Activated gamma-delta T cell (primary cell): ENCODE results near the gene ADSS1.

Experiments
- DNase-seq: peaks from one replicate; lab custom pipeline; 2025; lab: John Stamatoyannopoulos, UW

Gene ADSS1

DNA sequence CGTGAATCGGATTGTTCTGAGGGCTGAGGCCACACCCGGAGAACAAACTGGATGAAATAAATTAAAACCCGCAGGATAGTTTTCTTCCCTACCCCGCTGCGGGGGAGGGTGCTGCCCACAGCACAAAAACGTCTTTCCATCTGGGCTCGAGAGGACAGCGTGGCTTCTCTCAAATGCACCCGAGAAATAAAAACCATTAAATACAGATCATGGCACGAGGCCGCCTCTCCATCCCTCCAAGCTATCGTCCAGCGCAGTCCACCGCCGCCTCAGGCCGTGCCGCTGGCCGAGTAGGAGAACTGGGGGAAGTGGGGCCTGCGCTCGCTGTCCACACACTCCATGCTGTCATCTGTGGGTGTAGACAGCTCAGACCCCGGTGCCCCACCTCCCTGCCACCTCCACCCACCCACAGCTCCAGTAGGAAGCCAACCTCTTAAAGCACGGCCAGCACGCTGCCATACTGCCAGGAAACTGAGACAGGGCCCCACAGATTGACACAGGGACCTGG lies 46.1 kb downstream of the ADSS1 start:
- no peak for DNase-seq

- DNase-seq, result no peak
Measured at GRCh38 chr14:104770851-104771272, 46.8 kb downstream of the ADSS1 start.

- DNase-seq, result no peak
Measured at GRCh38 chr14:104771374-104771773, 47.3 kb downstream of the ADSS1 start.

DNA sequence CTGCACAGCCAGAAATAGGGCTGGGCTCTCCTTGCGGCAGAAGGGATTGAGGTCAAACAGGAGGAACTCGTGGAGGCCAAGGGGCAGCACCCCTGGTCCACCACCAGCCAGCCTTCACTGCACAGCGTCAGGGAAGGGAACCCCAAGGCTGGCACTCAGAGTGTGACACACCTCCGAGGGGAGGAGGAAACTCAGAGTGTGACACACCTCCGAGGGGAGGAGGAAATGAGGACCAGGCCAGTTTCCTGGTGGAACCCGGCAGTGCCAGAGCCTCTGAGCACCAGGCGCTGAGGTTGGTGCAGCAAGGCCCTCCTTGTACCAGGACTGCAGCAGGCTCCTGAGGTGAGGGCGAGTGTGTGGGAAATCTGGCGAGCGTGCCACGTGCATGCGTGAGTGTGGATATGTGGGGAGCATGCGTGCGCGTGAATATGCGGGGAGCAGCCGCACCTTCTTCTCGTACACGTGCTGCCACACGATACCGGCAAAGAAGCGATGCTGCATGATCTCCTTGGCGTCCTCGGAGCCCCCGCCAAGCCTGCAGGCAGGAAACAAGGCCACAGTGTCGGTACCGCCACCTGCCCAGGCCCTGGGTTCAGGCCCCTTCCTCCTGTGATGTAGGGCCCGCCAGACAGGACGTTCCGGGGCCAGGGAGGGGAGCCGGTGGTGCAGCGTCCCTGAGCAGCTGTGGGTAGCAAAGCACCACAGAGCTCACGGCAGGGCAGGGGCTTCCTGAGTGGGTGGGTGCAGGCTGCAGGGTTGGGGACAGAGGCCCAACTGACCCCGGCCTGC lies 48.1 kb downstream of the ADSS1 start:
- DNase-seq, result no peak

GRCh38 chr14:104772707-104773504 lies 48.9 kb downstream of the ADSS1 start:
- no peak for DNase-seq

- no peak for DNase-seq
Measured at GRCh38 chr14:104773505-104774452, 49.8 kb downstream of the ADSS1 start.

GRCh38 chr14:104774453-104775072 lies 50.5 kb downstream of the ADSS1 start:
- DNase-seq, result no peak

DNA sequence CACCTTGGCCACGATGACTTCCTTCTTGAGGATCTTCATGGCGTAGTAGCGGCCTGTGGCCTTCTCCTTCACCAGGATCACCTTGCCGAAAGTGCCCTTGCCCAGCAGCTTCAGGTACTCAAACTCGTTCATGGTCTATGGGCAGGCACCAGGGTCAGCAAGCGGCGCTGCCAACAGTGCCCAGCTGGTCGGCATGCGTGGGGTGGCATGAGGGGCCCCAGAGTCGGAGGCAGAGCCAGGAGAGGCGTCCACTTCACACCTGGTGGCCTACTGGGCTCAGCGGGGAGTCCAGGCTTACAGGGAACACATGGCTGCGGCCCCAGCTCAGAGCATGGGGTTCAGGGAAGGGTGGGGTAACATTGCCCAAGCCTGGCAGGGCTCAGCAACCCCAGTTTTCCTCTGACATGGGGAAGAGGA lies 51.1 kb downstream of the ADSS1 start:
- no peak for DNase-seq

DNA sequence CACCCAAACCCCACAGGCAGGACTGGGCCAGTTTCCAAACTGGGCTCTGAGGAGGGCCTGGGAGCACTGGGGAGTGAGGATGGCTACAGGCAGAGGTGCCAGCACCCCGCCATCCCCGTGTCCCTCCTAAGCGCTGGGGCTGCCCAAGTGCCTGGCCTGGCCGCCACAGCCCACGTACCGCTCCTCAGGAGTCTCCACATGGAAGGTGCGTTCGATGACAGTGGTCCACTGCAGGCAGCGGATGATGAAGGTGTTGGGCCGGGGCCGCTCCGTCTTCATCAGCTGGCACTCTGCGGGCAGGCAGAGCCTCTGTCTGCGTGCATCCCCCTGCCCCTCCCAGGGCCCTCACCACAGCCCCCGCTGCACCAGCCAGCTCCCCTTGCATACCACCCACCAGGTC lies 52.5 kb downstream of the ADSS1 start:
- no peak for DNase-seq

DNA sequence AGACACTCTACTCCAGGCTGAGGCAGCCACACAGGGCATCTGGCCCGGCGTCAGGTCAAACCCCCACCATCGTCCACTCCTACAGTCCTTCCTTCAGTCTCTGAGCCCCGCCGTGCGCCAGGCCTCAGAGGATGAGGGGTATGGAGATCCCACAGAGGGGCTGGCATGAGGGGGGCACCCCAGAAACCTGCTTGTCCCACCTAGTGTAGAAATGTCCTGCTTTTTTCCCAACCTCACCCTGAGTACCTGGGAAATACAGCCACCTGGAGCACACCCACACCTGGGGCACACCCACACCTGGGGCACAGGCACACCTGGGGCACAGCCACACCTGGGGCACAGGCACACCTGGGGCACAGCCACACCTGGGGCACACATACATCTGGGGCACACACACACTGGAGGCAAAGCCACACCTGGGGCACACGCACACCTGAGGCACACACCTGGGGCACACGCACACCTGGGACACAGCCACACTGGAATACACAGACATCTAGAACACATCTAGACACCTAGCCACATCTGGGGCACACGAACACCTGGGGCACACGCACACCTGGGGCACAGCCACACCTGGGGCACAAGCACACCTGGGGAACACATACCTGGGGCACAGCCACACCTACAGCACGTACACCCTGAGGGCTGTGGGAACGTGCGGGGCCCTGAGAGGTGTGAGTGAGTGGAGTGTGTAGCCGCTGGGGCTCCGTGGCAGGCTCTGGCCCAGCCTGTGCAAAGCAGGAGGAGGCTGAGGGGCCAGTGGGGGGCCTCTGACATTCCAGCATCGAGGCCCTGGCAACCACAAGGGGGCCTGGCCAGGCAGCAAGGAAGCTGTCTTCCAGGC lies 53.2 kb downstream of the ADSS1 start:
- no peak for DNase-seq

GRCh38 chr14:104777808-104778249 lies 53.8 kb downstream of the ADSS1 start:
- no peak for DNase-seq

DNA sequence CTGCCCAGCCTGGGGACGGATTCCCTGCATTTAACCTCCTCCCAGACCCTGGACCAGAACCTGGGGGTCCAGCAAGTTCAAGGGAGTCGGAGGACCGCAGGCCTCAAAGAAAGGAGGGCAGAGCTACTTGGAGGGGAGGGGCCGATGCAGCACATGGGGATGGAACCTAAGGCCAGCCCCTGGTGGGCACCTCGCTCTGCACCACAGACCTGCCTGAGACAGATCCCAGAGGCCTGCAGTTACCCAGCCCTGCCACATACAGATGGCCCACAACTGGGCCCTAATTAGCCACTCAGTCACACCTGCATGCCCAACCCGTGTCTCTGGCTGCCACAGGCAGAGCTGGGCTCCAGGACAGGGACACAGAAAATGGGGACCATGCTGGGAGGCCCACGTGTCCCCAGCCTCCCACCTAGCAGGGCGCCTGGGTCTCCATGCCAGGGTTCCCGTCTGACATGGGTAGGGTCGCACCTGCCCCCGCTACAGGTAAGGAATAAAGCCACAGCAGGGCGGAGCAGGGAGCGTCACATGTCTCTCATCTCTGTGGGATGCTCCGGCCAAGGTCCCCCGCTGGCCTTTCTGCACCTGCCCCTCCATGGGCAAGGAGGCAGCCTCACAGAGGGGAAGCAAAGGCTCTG lies 54.8 kb downstream of the ADSS1 start:
- DNase-seq, result no peak

DNA sequence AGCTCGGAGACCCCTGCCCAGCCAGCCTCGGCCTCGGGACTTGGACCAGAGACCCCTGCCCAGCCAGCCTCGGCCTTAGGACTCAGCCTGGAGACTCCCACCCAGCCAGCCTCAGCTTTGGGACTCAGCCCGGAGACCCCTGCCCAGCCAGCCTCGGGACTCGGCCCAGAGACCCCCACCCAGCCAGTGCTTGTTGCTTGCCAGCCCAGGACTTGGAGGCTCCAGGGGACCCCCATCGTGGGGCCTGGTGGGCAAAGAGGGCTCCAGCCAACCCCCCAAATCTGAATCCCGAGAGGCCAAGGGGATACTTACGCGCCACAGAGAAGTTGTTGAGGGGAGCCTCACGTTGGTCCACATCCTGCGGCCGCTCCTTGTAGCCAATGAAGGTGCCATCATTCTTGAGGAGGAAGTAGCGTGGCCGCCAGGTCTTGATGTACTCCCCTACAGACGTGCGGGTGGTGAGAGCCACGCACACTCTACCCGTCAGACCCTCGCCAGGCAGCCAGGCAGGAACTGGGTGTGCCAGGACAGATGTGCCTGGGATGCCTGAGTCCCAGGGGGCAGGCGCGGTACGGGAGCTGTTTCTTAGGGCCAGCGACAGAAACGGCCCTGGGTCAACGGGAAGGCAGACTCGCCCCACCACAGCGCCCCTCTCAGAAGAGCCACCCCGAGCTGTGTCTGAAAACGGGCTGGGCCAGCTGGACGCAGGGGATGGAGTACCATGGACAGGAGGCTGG lies 55.9 kb downstream of the ADSS1 start:
- DNase-seq, result no peak

DNA sequence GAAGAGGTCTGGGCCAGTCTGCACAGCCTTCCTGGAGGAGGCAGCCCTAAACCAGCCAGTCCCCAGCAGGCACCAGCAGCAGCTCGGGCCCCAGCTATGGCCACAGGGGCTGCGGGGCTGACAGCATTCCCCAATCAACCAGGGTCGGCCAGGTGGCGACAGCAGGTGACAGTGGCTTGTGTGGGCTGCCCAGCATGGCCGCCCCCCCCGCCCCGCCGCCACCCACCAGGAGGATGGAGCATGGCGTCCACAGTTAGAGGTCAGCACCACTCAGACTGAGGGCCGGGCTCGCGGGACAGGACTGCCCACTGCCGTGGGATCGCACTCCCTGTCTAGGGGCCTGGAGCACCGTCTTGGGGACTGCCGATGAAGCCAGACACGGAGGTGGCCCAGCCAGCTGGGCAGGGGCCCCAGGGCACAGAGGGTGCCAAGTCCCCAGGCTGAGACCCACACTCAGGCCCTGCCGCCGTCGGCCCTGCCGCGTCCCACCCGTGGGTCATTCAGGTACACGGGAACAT lies 56.5 kb downstream of the ADSS1 start:
- no peak for DNase-seq

GRCh38 chr14:104781271-104782077 lies 57.4 kb downstream of the ADSS1 start:
- DNase-seq, result no peak

DNA sequence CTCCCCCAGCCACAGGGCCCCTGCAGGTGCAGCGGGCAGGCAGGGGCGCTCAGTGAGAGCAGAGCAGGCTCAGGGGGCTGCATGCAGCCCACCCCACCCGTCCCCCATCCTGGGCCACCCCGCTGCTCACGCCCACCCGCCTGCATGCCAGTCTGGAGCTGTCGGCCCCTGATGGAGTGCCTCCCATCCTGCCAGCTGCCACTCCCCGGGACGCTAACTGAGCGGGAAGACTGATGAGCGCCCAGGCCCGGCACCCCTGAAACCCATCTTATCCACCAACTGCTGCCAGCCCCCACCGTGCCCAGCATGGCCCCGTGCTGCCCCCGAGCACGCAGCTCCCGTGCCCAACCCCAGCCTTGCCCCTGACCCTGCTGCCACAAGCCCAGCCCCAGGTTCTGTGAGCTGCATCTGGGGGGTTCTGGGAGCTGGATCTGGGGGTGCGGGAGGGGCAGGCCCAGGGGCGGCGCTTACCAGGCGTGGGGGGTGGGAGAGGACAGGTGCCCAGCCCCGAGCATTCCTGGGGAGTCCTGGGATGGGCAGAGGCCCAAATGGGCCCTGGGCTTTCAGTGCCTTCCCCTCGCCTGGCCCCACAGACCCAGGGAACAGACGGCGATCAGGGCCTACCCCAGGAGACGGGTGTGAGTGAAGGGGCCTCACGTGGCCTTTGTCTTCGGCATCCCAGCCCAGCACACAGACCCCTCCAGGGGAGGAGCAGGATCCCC lies 58.2 kb downstream of the ADSS1 start:
- DNase-seq, result no peak

- DNase-seq, result no peak
Measured at GRCh38 chr14:104782808-104783139, 58.7 kb downstream of the ADSS1 start.
